GM19372 (cell line): ENCODE data around the gene KLHL29.
"Not testable (repeated sequence)": the region's sequence is repeated elsewhere in the genome, so short reads cannot be mapped to it uniquely, and the experiment has no call there.

Experiments used
- ATAC-seq: cut with Tn5 transposase; IDR thresholded peaks from one replicate; pipeline ENCODE4 v1.9.1; 2021; ENCODE audit warnings: mild to moderate bottlenecking, low read depth, moderate library complexity; ENCODE audit not compliant: unreplicated experiment

The KLHL29 gene

GRCh38 chr2:23384551-23385343 lies at the start of gene KLHL29:
KLHL29 (plus strand) TSS chr2:23385179; CDS start chr2:23562197, 177,018 bp downstream.
- ATAC-seq, result peak; percentile 53

DNA sequence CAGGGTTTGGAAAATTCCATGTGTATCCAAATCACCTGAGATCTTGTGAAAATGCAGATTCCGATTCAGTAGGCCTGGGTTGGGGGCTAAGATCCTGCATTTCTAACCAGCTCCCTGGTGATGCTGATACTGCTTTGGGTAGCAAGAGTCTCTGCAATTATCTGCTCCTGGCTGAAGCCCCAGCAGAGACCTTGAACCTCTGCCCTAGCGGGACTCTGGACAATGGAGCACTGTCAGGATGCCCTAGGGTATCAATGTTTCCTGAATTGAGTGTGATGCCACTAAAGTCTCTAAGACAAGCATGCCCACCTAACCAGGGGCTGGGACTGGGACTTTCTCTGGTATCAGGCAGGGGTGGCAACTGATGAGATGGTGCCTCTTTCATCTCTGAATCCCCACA lies 49.4 kb upstream of the KLHL29 start:
- ATAC-seq, result no peak

DNA sequence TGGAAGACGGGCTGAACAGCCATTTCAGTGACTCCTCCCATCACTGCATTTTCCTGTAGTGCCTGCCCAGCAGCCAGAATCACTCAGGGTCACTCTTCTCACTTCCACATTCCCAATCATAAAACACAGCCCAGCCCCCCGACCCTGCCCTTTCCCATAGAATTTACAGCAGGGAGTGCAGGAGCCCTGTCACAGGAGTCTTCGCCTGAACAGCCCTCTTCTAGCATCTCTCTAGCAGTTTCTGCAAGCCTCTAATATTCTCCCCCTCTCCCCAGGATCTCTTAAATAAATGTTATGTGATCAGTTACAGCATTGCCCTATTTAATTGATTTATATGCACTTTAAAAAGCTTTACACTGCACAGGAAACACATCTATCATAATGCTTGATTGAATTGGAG lies 42.9 kb upstream of the KLHL29 start:
- ATAC-seq, result no peak

DNA sequence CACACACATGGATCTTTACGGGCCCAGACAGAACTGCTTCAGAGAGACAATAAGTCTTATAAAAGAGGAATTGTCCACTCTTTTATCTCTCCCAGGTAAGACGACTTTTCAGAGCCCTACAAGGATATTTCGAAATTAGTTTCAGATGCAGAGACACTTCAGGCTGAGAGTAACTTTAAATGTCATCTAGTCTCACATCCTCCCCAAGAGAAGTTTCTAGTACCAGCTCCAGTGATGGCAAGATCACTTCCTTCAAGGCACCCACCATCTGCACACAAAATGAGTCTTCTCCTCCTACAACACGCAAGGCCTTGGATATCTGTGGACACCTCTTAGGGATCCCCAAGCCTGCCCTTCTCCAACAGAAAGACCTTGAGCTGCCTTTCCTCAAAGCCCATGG lies 39.0 kb upstream of the KLHL29 start:
- ATAC-seq, result no peak

- no peak for ATAC-seq
Measured at GRCh38 chr2:23346781-23347180, 38.2 kb upstream of the KLHL29 start.

- ATAC-seq, result no peak
Measured at GRCh38 chr2:23347471-23348092, 37.4 kb upstream of the KLHL29 start.

GRCh38 chr2:23348093-23348481 lies 36.9 kb upstream of the KLHL29 start:
- ATAC-seq, result not testable (repeated sequence)

DNA sequence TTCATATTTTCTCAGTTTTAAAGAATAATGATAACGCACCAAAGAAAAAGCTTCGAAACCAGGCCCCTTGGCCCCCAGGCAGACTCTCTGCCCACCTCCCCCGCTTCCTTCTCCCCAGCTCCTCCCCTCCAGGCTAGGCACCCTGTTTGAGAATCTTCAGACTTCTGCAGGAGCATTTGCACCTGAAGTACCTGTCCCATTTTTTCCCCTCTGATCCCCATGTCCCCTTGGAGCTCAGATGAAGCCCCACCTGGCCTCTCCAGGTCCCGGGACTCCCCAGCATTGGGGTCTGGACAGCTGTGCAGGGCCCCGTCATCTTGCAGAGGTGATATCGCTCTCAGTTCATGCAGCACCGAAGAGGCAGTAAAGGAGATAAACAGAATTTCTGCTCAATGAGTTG lies 35.5 kb upstream of the KLHL29 start:
- no peak for ATAC-seq

DNA sequence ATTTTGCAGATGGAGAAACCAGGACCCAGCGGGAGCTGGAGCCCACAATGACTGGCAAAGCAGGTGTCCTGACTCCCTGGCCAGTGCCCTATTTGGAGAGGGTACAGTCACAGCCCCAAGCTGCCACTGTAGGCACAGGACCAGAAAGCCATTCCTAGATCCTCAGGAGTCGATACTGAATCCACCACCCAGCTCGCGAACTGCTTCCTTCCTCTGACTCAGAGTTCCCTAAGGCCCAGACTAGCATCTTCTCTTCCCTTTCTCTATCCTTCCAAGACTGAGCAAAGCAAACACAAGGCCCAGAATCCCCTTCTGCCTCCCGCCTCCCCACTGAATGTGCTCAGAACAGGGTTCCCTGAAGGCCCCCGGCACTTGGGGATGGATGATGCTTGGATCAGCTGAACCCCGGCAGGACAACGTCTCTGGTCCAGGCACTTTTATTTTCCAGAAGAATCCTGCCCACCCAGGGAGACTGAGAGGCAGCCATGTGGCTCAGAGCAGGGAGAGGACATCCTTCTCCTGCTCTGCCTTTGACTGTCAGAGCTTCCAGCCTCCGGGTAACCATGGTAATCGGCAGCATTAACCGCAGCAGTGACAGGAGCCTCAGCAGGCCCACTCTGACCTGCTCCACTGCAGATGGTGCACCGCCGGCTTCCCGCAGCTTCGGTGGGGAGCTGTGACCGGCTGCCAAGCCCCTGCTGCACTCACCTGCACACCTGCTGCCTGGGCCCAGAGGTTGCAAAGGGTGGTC lies 34.8 kb upstream of the KLHL29 start:
- no peak for ATAC-seq

- ATAC-seq, result no peak
Measured at GRCh38 chr2:23350792-23351355, 34.1 kb upstream of the KLHL29 start.

GRCh38 chr2:23351388-23352141 lies 33.4 kb upstream of the KLHL29 start:
- ATAC-seq, result peak; percentile 90

DNA sequence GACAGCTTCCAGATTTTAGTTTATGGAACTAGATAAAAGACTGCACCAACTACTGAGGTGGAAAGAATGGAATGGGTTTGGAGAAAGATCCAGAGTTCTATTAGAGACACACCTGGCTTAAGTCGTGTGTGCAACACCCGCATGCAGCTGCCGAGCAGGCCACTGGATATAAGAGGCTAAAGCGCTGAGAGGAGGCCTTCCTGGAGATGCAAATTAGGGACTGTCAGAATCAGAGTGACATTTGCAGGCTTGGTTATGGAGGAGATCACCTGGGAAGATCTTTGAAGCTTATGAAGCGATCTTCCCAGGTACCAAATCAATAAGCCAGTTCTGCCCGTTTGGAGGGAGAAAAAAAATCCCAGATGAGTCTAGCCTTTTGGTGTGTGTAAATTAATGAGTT lies 30.4 kb upstream of the KLHL29 start:
- ATAC-seq, result no peak

DNA sequence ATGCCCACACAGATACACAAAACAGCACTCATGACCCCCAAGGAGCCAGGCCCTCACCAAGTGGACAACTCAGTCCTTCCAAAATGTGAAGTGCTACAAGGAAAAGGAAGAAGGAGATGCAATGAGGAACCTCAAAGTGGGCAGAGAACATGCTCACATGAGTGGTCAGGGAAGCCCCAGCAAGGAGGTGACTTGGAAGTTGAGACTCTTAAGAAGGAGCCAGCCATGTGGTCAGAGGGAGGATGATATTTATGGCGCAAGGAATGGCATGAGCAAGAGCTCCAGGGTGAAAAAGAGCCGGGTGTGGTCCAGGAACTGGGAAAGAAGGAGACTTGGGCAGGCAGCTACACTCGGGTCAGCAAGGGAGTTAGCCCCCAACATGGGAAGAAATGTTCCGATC lies 30.0 kb upstream of the KLHL29 start:
- no peak for ATAC-seq

- ATAC-seq, result no peak
Measured at GRCh38 chr2:23356711-23357110, 28.3 kb upstream of the KLHL29 start.

- ATAC-seq, result no peak
Measured at GRCh38 chr2:23359631-23360567, 25.1 kb upstream of the KLHL29 start.

GRCh38 chr2:23360571-23361125 lies 24.3 kb upstream of the KLHL29 start:
- no peak for ATAC-seq

- ATAC-seq, result no peak
Measured at GRCh38 chr2:23361152-23361551, 23.8 kb upstream of the KLHL29 start.

DNA sequence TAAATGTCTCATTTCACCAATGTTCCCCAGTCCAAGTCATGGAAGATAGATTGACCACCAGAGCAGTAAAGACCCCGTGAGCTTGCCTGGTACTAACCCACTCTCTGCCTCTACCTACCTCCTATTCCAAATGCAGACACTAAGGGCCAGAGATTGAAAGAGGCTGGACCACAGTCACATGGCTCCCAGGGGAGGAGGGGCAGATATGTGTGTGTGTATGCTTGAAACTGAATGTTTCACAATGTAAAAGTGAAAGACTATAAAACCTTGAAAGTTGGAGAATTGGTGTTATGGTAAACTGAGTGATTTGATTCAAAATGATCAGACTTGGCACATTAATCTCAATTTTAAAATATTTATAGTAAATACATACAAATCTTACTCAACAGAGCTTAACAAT lies 21.7 kb upstream of the KLHL29 start:
- ATAC-seq, result no peak

DNA sequence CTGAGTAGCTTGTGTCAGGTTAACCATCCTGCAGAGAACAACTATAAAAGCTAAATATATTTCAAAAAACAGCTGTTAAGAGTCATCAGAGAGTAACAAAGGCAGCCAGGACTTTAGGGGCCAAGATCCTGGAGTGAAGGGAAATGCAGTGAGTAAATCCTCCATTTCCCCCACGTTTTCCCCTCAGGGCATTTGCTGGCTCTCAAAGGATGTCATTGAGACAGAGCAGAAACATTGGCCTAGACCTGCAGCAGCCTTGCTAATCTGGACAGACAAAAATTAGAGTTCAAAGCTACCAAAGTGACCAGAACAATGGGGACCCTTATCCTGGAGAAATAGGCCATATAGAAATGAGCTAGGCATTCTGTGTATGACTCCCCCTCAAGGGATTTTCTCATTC lies 21.1 kb upstream of the KLHL29 start:
- no peak for ATAC-seq
